HCEC 1CT (cell line): ENCODE measurements around the gene OLAH.

Experiments used
- DNase-seq: peaks from one replicate; pipeline ENCODE4 v3.0.0-alpha.2; 2017

Gene OLAH

GRCh38 chr10:15072358-15072757, 28.6 kb downstream of the OLAH start:
- DNase-seq = no peak

GRCh38 chr10:15075421-15075820, 31.7 kb downstream of the OLAH start:
- DNase-seq = no peak

GRCh38 chr10:15083674-15084501, 40.1 kb downstream of the OLAH start:
- DNase-seq = no peak

- peak; percentile 92 for DNase-seq
These were observed 40.8 kb downstream of the OLAH start for GRCh38 chr10:15084502-15084922.

- DNase-seq = peak; percentile 63
These were observed 44.9 kb downstream of the OLAH start, which contains the start of gene ACBD7 for GRCh38 chr10:15088428-15089261. TSS of gene ACBD7 (minus strand) at chr10:15088776. CDS start at chr10:15088728, 48 bp downstream.

GRCh38 chr10:15091418-15091817, 47.7 kb downstream of the OLAH start:
- DNase-seq = no peak

GRCh38 chr10:15092855-15093408, 49.2 kb downstream of the OLAH start:
- DNase-seq = no peak

- DNase-seq = no peak
These were observed 52.9 kb downstream of the OLAH start for GRCh38 chr10:15096661-15097010.

- peak; percentile 92 for DNase-seq
These were observed 53.5 kb downstream of the OLAH start, which contains the start of gene RPP38 for GRCh38 chr10:15097011-15097812. TSS of gene RPP38 (plus strand) at chr10:15097355. CDS start at chr10:15103315, 5,960 bp downstream.

- DNase-seq = no peak
These were observed 56.1 kb downstream of the OLAH start for GRCh38 chr10:15099886-15100285.

GRCh38 chr10:15103513-15103912, 59.8 kb downstream of the OLAH start:
- no peak for DNase-seq

- peak; percentile 52 for DNase-seq
These were observed 62.7 kb downstream of the OLAH start for GRCh38 chr10:15106352-15107013.

GRCh38 chr10:15112657-15113056, 68.9 kb downstream of the OLAH start:
- DNase-seq = no peak

GRCh38 chr10:15113766-15114165, 70.0 kb downstream of the OLAH start:
- no peak for DNase-seq

- no peak for DNase-seq
These were observed 72.5 kb downstream of the OLAH start for GRCh38 chr10:15116225-15116624.

GRCh38 chr10:15118615-15119014, 74.9 kb downstream of the OLAH start:
- DNase-seq = no peak

- DNase-seq = peak; percentile 90
These were observed 76.8 kb downstream of the OLAH start for GRCh38 chr10:15120523-15120922.

- peak; percentile 49 for DNase-seq
These were observed 78.0 kb downstream of the OLAH start for GRCh38 chr10:15121707-15122106.

GRCh38 chr10:15122477-15123030, 78.8 kb downstream of the OLAH start:
- no peak for DNase-seq
